Mesenchymal stem cell (in vitro differentiated cells and primary cell): ENCODE measurements around the gene LAMC2.
A peak's percentile ranks its signal among the peaks of the same experiment; 100 is the strongest.
"Not testable (repeated sequence)": the region's sequence is repeated elsewhere in the genome, so short reads cannot be mapped to it uniquely, and the experiment has no call there.

ENCODE experiments used
- DNase-seq: peaks from one replicate; pipeline ENCODE4 v3.0.0-alpha.2; 2013
- H2AFZ ChIP-seq: one replicate; pipeline ENCODE4 v1.6.1; 2013; ENCODE audit warnings: low read depth, mild to moderate bottlenecking, control low read depth, inconsistent platforms, low read length, moderate library complexity
- H2AK5ac ChIP-seq: 2 replicates; pipeline ENCODE4 v1.6.1; 2013; ENCODE audit warnings: low read length, moderate library complexity, mild to moderate bottlenecking, inconsistent platforms; ENCODE audit not compliant: severe bottlenecking
- H2BK120ac ChIP-seq: one replicate; pipeline ENCODE4 v1.6.1; 2013; ENCODE audit warnings: low read depth, mild to moderate bottlenecking, inconsistent platforms, low read length, moderate library complexity
- H2BK12ac ChIP-seq, 2 experiments: one replicate each; pipeline ENCODE4 v1.6.1; 2013; ENCODE audit warnings: inconsistent platforms in 2 of 2, low read length in 2 of 2, mild to moderate bottlenecking in 2 of 2, moderate library complexity in 2 of 2, control low read depth in 1 of 2
- H2BK15ac ChIP-seq: one replicate; pipeline ENCODE4 v1.6.1; 2013; ENCODE audit warnings: mild to moderate bottlenecking, low read depth, inconsistent platforms; ENCODE audit not compliant: poor library complexity, severe bottlenecking
- H2BK5ac ChIP-seq: 2 replicates; pipeline ENCODE4 v1.6.1; 2013; ENCODE audit warnings: low read depth, mild to moderate bottlenecking, low read length, control low read depth, inconsistent platforms; ENCODE audit not compliant: poor library complexity, severe bottlenecking
- H3K14ac ChIP-seq, 2 experiments: one replicate each; pipeline ENCODE4 v1.6.1; 2013; ENCODE audit warnings: inconsistent platforms in 2 of 2, low read length in 2 of 2, control low read depth in 1 of 2, mild to moderate bottlenecking in 1 of 2, moderate library complexity in 1 of 2
- H3K18ac ChIP-seq, 2 experiments: one replicate each; pipeline ENCODE4 v1.6.1; 2013; ENCODE audit warnings: inconsistent platforms in 2 of 2, low read length in 2 of 2, control low read depth in 1 of 2, low read depth in 1 of 2, mild to moderate bottlenecking in 1 of 2
- H3K23ac ChIP-seq, 2 experiments: one replicate each; pipeline ENCODE4 v1.6.1; 2013; ENCODE audit warnings: inconsistent platforms in 2 of 2, low read length in 2 of 2, mild to moderate bottlenecking in 2 of 2, moderate library complexity in 2 of 2, control low read depth in 1 of 2
- H3K27ac ChIP-seq: 2 replicates; pipeline ENCODE4 v1.5.1; 2013; ENCODE audit warnings: mild to moderate bottlenecking, moderate library complexity, low read length, control low read depth, inconsistent platforms; ENCODE audit not compliant: poor library complexity, severe bottlenecking
- H3K27me3 ChIP-seq, 2 experiments: 2 replicates each; pipeline versions ENCODE4 v1.6.1 to v1.7.0; 2013; ENCODE audit warnings: low read length in 2 of 2, mild to moderate bottlenecking in 2 of 2, moderate library complexity in 2 of 2, control low read depth in 1 of 2, inconsistent platforms in 1 of 2; ENCODE audit not compliant: control insufficient read depth in 1 of 2, insufficient read depth in 1 of 2
- H3K36me3 ChIP-seq, 2 experiments: 2 replicates each; pipeline versions ENCODE4 v1.6.1 to v1.7.0; 2013; ENCODE audit warnings: low read length in 2 of 2, control low read depth in 1 of 2, inconsistent platforms in 1 of 2, low read depth in 1 of 2, mild to moderate bottlenecking in 1 of 2; ENCODE audit not compliant: insufficient read depth in 2 of 2, control insufficient read depth in 1 of 2
- H3K4ac ChIP-seq, 2 experiments: one replicate each; pipeline ENCODE4 v1.6.1; 2013; ENCODE audit warnings: inconsistent platforms in 2 of 2, low read length in 2 of 2, mild to moderate bottlenecking in 2 of 2, moderate library complexity in 2 of 2, control low read depth in 1 of 2, low read depth in 1 of 2
- H3K4me1 ChIP-seq: 2 replicates; pipeline ENCODE4 v1.6.1; 2013; ENCODE audit warnings: low read depth, low read length, control low read depth; ENCODE audit not compliant: control insufficient read depth, insufficient read depth
- H3K4me2 ChIP-seq: 2 replicates; pipeline ENCODE4 v1.6.1; 2013; ENCODE audit warnings: low read length, mild to moderate bottlenecking, inconsistent platforms; ENCODE audit not compliant: poor library complexity, severe bottlenecking
- H3K4me3 ChIP-seq, 2 experiments: 2 replicates each; pipeline versions ENCODE4 v1.5.1 to v1.7.0; 2013; ENCODE audit warnings: low read length in 2 of 2, mild to moderate bottlenecking in 2 of 2, control low read depth in 1 of 2, low read depth in 1 of 2; ENCODE audit not compliant: insufficient read depth in 1 of 2
- H3K79me1 ChIP-seq: replicated peaks from 2 replicates; pipeline ENCODE4 v1.6.1; 2013; ENCODE audit warnings: mild to moderate bottlenecking, control low read depth, low read length, inconsistent platforms; ENCODE audit not compliant: poor library complexity, severe bottlenecking
- H3K9ac ChIP-seq: 2 replicates; pipeline ENCODE4 v1.7.0; 2013; ENCODE audit warnings: mild to moderate bottlenecking, low read length, moderate library complexity
- H3K9me3 ChIP-seq: 2 replicates; pipeline ENCODE4 v1.7.0; 2013; ENCODE audit warnings: mild to moderate bottlenecking, low read length; ENCODE audit not compliant: control insufficient read depth
- H4K8ac ChIP-seq: one replicate; pipeline ENCODE4 v1.6.1; 2013; ENCODE audit warnings: inconsistent platforms, mild to moderate bottlenecking, low read length, moderate library complexity
- H4K91ac ChIP-seq: one replicate; pipeline ENCODE4 v1.6.1; 2013; ENCODE audit warnings: mild to moderate bottlenecking, low read length, inconsistent platforms
- WGBS: methylation state at CpG from one replicate; pipeline ENCODE4 v1.1.7; 2013; ENCODE audit warnings: mixed read lengths; 5-methylcytosine and 5-hydroxymethylcytosine counted together

LAMC2 gene

DNA sequence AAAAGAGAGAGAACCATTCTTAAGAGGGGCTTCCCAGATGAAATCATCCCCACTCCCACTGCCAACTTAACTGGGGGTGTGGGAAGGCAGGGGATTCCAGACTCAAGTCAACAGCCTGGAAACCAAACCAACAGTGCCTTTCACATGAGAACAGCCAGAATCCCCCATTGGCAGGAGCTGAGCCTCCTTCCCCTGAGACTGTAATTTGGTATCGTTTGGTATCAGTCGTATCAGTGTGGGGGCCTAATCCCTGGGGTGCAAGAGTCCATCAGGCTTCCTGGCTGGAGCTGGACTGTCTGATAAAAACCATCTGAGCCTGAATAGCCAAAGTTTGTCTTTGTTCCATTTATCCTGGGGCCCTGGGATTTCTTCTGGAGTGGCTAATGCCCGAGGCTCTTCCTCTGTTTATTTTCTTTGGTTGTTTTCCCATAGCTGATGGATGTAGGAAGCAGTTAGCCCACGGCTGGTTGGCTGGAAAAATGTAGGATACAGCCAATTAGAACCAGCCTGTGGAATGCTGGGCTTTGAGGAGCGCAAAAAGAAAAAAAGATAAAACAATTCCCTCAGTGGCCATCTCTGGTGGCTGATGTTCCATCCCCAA is 84.6 kb downstream of the LAMC2 start:
- H3K27me3 ChIP-seq, result no peaks in the 10 kb centered on the region
- H3K4me3 ChIP-seq, result no peak overlapping the region
- H2BK120ac ChIP-seq, result no peak overlapping the region
- H3K9me3 ChIP-seq, result no peaks in the 10 kb centered on the region
- H3K79me1 ChIP-seq, result no peaks in the 10 kb centered on the region
- H3K9ac ChIP-seq, result peak overlapping the region; percentile 54
- H3K4me2 ChIP-seq, result no peak overlapping the region
- H2BK15ac ChIP-seq, result no peak overlapping the region
- peak overlapping the region; percentile 41 for H3K27ac ChIP-seq
- no peak overlapping the region for H3K14ac ChIP-seq
- no peak overlapping the region for H2AFZ ChIP-seq
- H3K4ac ChIP-seq, result no peak overlapping the region
- H3K18ac ChIP-seq, result no peak overlapping the region
- H4K8ac ChIP-seq, result no peak overlapping the region
- no peaks in the 10 kb centered on the region for H3K36me3 ChIP-seq
- H2AK5ac ChIP-seq, result no peak overlapping the region
- H2BK12ac ChIP-seq, result peak overlapping the region; percentile 12 to 46
- no peak overlapping the region for H3K23ac ChIP-seq
- H2BK5ac ChIP-seq, result no peak overlapping the region
- H3K4me1 ChIP-seq, result peaks cover 4% of the 10 kb centered on the region
- H4K91ac ChIP-seq, result no peak overlapping the region
- peak; percentile 78 for DNase-seq
- WGBS, result 27% methylated on average over 5 of the region's 5 CpGs

DNA sequence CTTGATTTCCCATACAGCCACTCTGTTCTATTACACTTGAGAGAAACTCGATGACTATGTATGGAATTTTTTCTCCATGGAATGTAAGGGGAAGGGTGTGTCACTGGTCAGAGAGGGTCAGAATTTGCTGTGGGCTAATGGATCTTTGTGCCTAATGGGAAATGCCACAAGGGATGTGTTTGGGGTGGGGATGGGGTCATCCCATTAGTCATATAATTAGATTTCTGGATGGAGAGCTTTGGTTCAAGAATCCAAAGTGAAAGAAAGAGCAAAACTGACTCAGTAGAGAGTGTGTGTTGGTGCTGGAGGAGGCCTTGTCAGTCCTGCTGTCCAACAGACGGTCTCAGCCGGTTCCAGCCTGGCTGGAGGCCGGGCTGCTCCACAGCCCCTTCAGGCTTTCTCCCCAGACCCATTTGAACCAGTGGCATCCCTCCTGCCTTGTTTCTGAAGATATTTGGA is 86.4 kb downstream of the LAMC2 start:
- Histone ChIP-seq H3K9ac (peak overlapping the region; percentile 83), H3K4me2 (no peak overlapping the region), H2BK120ac (peak overlapping the region; percentile 64), H3K18ac (peak overlapping the region; percentile 0 to 82), H3K14ac (no peak overlapping the region), H3K9me3 (no peaks in the 10 kb centered on the region), H2BK12ac (peak overlapping the region in 1 of 2 experiments; percentile 7), H4K91ac (no peak overlapping the region), H3K79me1 (no peaks in the 10 kb centered on the region), H3K4ac (peak overlapping the region in 1 of 2 experiments; percentile 29), H3K4me1 (peaks cover 5% of the 10 kb centered on the region), H3K27ac (no peak overlapping the region), H3K36me3 (no peaks in the 10 kb centered on the region), H3K4me3 (no peak overlapping the region), H3K27me3 (no peaks in the 10 kb centered on the region), H2AFZ (no peak overlapping the region), H2BK15ac (no peak overlapping the region), H3K23ac (no peak overlapping the region), H2AK5ac (no peak overlapping the region), H4K8ac (no peak overlapping the region), H2BK5ac (no peak overlapping the region)
- DNase-seq, result peak; percentile 77
- 54% methylated on average over 4 of the region's 4 CpGs for WGBS

DNA sequence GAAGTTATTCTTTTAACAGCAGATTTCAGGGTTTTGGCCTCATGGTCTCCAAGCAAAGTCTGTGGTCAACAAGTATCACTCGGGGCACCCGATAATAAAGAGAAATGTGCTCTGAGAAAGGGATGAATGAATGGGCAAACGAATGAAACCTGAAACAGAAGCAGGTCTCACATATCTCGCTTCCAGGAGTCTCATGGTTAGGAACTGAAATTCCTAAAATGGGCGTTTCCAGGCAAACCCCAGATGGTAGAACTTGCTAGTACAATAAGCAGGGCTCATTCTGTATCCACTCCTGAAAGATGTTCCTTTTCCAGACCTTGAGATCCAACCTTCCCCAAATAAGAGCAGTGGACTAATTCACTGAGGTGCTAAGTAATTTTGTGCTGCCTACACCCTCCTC is 87.2 kb downstream of the LAMC2 start:
- Histone ChIP-seq H3K79me1 (no peaks in the 10 kb centered on the region), H3K36me3 (no peaks in the 10 kb centered on the region), H2BK15ac (no peak overlapping the region), H3K9me3 (no peaks in the 10 kb centered on the region), H3K23ac (no peak overlapping the region), H3K18ac (peak overlapping the region in 1 of 2 experiments; percentile 34), H3K4me1 (peaks cover 5% of the 10 kb centered on the region), H2AK5ac (no peak overlapping the region), H2BK120ac (peak overlapping the region; percentile 64), H3K4ac (peak overlapping the region in 1 of 2 experiments; percentile 73), H3K9ac (peak overlapping the region; percentile 83), H4K8ac (no peak overlapping the region), H3K27me3 (no peaks in the 10 kb centered on the region), H2BK5ac (no peak overlapping the region), H3K14ac (no peak overlapping the region), H3K4me3 (no peak overlapping the region), H3K4me2 (no peak overlapping the region), H2BK12ac (peak overlapping the region in 1 of 2 experiments; percentile 67), H3K27ac (no peak overlapping the region), H4K91ac (no peak overlapping the region), H2AFZ (no peak overlapping the region)
- peak; percentile 5 for DNase-seq
- 84% methylated on average over 5 of the region's 5 CpGs for WGBS

DNA sequence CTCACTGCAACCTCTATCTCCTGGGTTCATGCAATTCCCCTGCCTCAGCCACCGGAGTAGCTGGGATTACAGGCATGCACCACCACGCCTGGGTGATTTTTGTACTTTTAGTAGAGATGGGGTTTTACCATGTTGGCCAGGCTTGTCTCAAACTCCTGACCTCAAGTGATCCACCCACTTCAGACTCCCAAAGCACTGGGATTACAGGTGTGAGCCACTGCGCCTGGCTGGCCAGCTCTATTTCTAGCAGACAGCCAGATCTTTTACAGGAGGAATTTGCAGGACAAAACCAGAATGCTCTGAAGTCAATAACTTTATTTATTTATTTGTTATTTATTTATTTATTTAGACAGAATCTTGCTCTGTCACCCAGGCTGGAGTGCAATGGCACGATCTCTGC is 87.9 kb downstream of the LAMC2 start:
- H3K4ac ChIP-seq, H3K9ac ChIP-seq, H4K8ac ChIP-seq, H2BK120ac ChIP-seq, H3K27me3 ChIP-seq, H3K27ac ChIP-seq, H3K9me3 ChIP-seq, H3K14ac ChIP-seq, H2AK5ac ChIP-seq, H3K4me2 ChIP-seq, H2BK15ac ChIP-seq, H2AFZ ChIP-seq, H3K18ac ChIP-seq, H3K36me3 ChIP-seq, H4K91ac ChIP-seq, H3K79me1 ChIP-seq, H2BK12ac ChIP-seq, H2BK5ac ChIP-seq, H3K4me3 ChIP-seq, DNase-seq, H3K23ac ChIP-seq: not testable (repeated sequence)
- H3K4me1 ChIP-seq, result peaks cover 12% of the 10 kb centered on the region
- WGBS, result 98% methylated on average over 3 of the region's 4 CpGs
